GM19324 (cell line): ENCODE measurements around the gene AKAP17A.
A peak's percentile ranks its signal among the peaks of the same experiment; 100 is the strongest.
"Not testable (repeated sequence)": the region's sequence is repeated elsewhere in the genome, so short reads cannot be mapped to it uniquely, and the experiment has no call there.

Experiments
- ATAC-seq: cut with Tn5 transposase; IDR thresholded peaks from one replicate; pipeline ENCODE4 v1.9.1; 2021; ENCODE audit warnings: mild to moderate bottlenecking, moderate library complexity; ENCODE audit not compliant: unreplicated experiment, low FRiP score

The AKAP17A gene

GRCh38 chrX:1591102-1591862 is at the start of gene AKAP17A:
AKAP17A (plus strand) TSS chrX:1591604; CDS start chrX:1593463, 1,859 bp downstream.
- peak; percentile 96 for ATAC-seq

- no peak for ATAC-seq
Observed at GRCh38 chrX:1542994-1543725, 48.2 kb upstream of the AKAP17A start.

GRCh38 chrX:1545776-1546408 is 45.5 kb upstream of the AKAP17A start:
- no peak for ATAC-seq

GRCh38 chrX:1546691-1547251 is 44.6 kb upstream of the AKAP17A start:
- no peak for ATAC-seq

- no peak for ATAC-seq
Observed at GRCh38 chrX:1551959-1552546, 39.4 kb upstream of the AKAP17A start.

- no peak for ATAC-seq
Observed at GRCh38 chrX:1554469-1555210, 36.8 kb upstream of the AKAP17A start.

- ATAC-seq = no peak
Observed at GRCh38 chrX:1555370-1555769, 36.0 kb upstream of the AKAP17A start.

- ATAC-seq = not testable (repeated sequence)
Observed at GRCh38 chrX:1557442-1557841, 34.0 kb upstream of the AKAP17A start.

GRCh38 chrX:1558761-1559468 is 32.5 kb upstream of the AKAP17A start:
- ATAC-seq = no peak

- ATAC-seq = no peak
Observed at GRCh38 chrX:1561164-1561563, 30.2 kb upstream of the AKAP17A start.

- not testable (repeated sequence) for ATAC-seq
Observed at GRCh38 chrX:1564077-1564476, 27.3 kb upstream of the AKAP17A start.

- ATAC-seq = no peak
Observed at GRCh38 chrX:1564750-1565683, 26.4 kb upstream of the AKAP17A start.

- ATAC-seq = not testable (repeated sequence)
Observed at GRCh38 chrX:1574181-1574580, 17.2 kb upstream of the AKAP17A start.

GRCh38 chrX:1576201-1576992 is 15.0 kb upstream of the AKAP17A start:
- ATAC-seq = no peak

GRCh38 chrX:1577845-1578244 is 13.6 kb upstream of the AKAP17A start:
- ATAC-seq = no peak

GRCh38 chrX:1578511-1579173 is 12.8 kb upstream of the AKAP17A start:
- ATAC-seq = no peak

GRCh38 chrX:1581132-1581531 is 10.3 kb upstream of the AKAP17A start:
- ATAC-seq = no peak
